Vagina (tissue), 2 donors: Measurements from ENCODE around the gene PARD3.

Experiments
- POLR2A ChIP-seq, 2 donors: fragments of 450-650 bp; IDR thresholded peaks; one replicate each; pipeline ENCODE4 v1.6.1; 2017; ENCODE audit warnings: antibody characterized with exemption in 2 of 2, mild to moderate bottlenecking in 2 of 2, moderate library complexity in 2 of 2
- POLR2AphosphoS5 ChIP-seq, 2 donors: sonication (generic); formaldehyde crosslinking; IDR thresholded peaks; one replicate each; pipeline ENCODE4 v1.9.0; 2017; ENCODE audit warnings: antibody characterized with exemption in 2 of 2, mild to moderate bottlenecking in 2 of 2, low read depth in 1 of 2; ENCODE audit not compliant: insufficient read depth in 1 of 2
- TF ChIP-seq, protein P1 (sequence below), 3 experiments: fragments of 450-650 bp in 2 of 3; fragments of 200-600 bp in 1 of 3; sonication (generic) in 1 of 3; IDR thresholded peaks; one replicate each; pipeline ENCODE4 v1.5.1; 2017 to 2019; ENCODE audit warnings: antibody characterized with exemption in 3 of 3, mild to moderate bottlenecking in 2 of 3, moderate library complexity in 2 of 3

DNA sequence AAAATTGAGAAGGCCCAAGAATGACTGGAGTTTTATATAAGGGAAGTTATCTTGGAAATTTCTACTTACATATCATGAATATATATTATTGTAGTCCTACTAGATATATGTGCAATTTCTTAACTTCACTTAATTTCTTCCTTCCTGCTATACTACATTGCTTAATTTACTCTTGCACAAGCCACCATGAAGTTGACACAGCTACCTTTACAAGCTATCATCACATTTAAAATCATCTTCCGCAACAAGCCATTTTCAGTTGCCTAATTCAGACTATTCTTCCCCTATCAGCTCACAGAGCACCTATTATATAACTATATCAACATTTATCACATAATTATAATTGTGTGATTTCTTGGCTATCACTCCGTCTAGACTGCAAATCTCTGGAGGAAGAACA, 418.4 kb downstream of the PARD3 start:
- TF ChIP-seq POLR2A (IDR thresholded peaks at IDR 0.05) (no peak), POLR2AphosphoS5 (IDR thresholded peaks at IDR 0.05; ENCODE audit: insufficient read depth in 1 of 2, low read depth in 1 of 2) (no peak)
- TF ChIP-seq, protein P1, sequence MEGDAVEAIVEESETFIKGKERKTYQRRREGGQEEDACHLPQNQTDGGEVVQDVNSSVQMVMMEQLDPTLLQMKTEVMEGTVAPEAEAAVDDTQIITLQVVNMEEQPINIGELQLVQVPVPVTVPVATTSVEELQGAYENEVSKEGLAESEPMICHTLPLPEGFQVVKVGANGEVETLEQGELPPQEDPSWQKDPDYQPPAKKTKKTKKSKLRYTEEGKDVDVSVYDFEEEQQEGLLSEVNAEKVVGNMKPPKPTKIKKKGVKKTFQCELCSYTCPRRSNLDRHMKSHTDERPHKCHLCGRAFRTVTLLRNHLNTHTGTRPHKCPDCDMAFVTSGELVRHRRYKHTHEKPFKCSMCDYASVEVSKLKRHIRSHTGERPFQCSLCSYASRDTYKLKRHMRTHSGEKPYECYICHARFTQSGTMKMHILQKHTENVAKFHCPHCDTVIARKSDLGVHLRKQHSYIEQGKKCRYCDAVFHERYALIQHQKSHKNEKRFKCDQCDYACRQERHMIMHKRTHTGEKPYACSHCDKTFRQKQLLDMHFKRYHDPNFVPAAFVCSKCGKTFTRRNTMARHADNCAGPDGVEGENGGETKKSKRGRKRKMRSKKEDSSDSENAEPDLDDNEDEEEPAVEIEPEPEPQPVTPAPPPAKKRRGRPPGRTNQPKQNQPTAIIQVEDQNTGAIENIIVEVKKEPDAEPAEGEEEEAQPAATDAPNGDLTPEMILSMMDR (IDR thresholded peaks at IDR 0.05): no peak
